ENCODE data around the gene EMC8. TPM values are rescaled to one million over a fixed set of nuclear protein-coding genes. Genes with fewer than 3 reads are reported as not detected.

Gene EMC8
- total and polyA plus RNA-seq, 2 experiments from 2014 or later = 51.1 to 69.4 TPM

- Mint-ChIP-seq H3K27me3 (ENCODE audit: insufficient read depth, low read depth, poor library complexity) (peaks cover 2% of the 10 kb centered on the region), H3K4me1 (peaks cover 4% of the 10 kb centered on the region; the same call in 1 of the 3 replicates), H3K9me3 (peaks cover 2% of the 10 kb centered on the region; the same call in 2 of the 3 replicates), H3K4me3 (no peak overlapping the region), H3K27ac (no peak overlapping the region), H3K36me3 (ENCODE audit: low read depth) (peaks cover 75% of the 10 kb centered on the region)
- no peak for TF ChIP-seq ZNF114 (CRISPR knock-in tag; IDR thresholded peaks at IDR 0.05)
- no peak for TF ChIP-seq POLR2AphosphoS5 (IDR thresholded peaks at IDR 0.05; ENCODE audit: low read depth)
- no peak for TF ChIP-seq EZH2 (IDR thresholded peaks at IDR 0.05; ENCODE audit: low read depth, unreplicated experiment)
- TF ChIP-seq JUNB (IDR thresholded peaks at IDR 0.05; ENCODE audit: unreplicated experiment) = no peak
- TF ChIP-seq EZH2phosphoT487 (IDR thresholded peaks at IDR 0.05; ENCODE audit: unreplicated experiment) = no peak
- no peak for TF ChIP-seq REST (IDR thresholded peaks at IDR 0.05; ENCODE audit: unreplicated experiment)
- no peak for TF ChIP-seq ETS1 (IDR thresholded peaks at IDR 0.05)
- TF ChIP-seq ZNF331 (CRISPR knock-in tag; IDR thresholded peaks at IDR 0.05; ENCODE audit: low read depth) = no peak
- TF ChIP-seq CTCF (conservative IDR thresholded peaks at IDR 0.05; ENCODE audit: low read depth in 2 of 2) = no peak
- no peak for TF ChIP-seq NANOG (IDR thresholded peaks at IDR 0.05; ENCODE audit: borderline replicate concordance)
- TF ChIP-seq ZNF462 (CRISPR knock-in tag; IDR thresholded peaks at IDR 0.05) = no peak
- no peak for TF ChIP-seq STAT1 (IDR thresholded peaks at IDR 0.05; ENCODE audit: unreplicated experiment)
- no peak for TF ChIP-seq CREB1 (CRISPR knock-in tag; IDR thresholded peaks at IDR 0.05; ENCODE audit: low read depth)
- 0 out of 2 replicates have a peak overlapping the region, but pooled peaks have one; percentile 21 for H3K27ac ChIP-seq (ENCODE audit: low read depth)
- ATAC-seq (no peak), DNase-seq (ENCODE audit: low spot score) (no peak)
- no peak overlapping the region for H2AFZ ChIP-seq
- H3K36me3 ChIP-seq (ENCODE audit: insufficient read depth) = 0 out of 2 replicates have a peak, but pooled peaks cover 10% of the 10 kb centered on the region
- no peaks in the 10 kb centered on the region for H3F3A ChIP-seq (replicated peaks; ENCODE audit: low read depth)
- peaks cover 87% of the 10 kb centered on the region for H3K79me2 ChIP-seq (replicated peaks; ENCODE audit: insufficient read depth)
- peaks cover 54% of the 10 kb centered on the region for H4K20me1 ChIP-seq (replicated peaks; ENCODE audit: insufficient read depth)
- no peaks in the 10 kb centered on the region for H3K9me2 ChIP-seq (ENCODE audit: insufficient read depth)
- H3K4me1 ChIP-seq (ENCODE audit: insufficient read depth) = no peaks in the 10 kb centered on the region
- no peak overlapping the region for H3K4me3 ChIP-seq
- H3K4me2 ChIP-seq = no peak overlapping the region
- H3K27me3 ChIP-seq (ENCODE audit: insufficient read depth) = no peaks in the 10 kb centered on the region
Measured at GRCh38 chr16:85789773-85790172, 9.6 kb downstream of the EMC8 start.

Measured in GM23338 (cell line).